VCaP (cell line): ENCODE measurements around the gene TCN1.
"Not testable (repeated sequence)": the region's sequence is repeated elsewhere in the genome, so short reads cannot be mapped to it uniquely, and the experiment has no call there.

Experiments used
- H3K27ac ChIP-seq: fragments of 450-650 bp; 2 replicates; pipeline ENCODE4 v1.5.1; 2017
- CTCF ChIP-seq: fragments of 450-650 bp; conservative IDR thresholded peaks from 2 replicates; pipeline ENCODE4 v1.5.1; 2017; ENCODE audit warnings: mild to moderate bottlenecking, moderate library complexity

Gene TCN1

GRCh38 chr11:59841514-59841913, 24.8 kb downstream of the TCN1 start:
- TF ChIP-seq CTCF, result no peak
- H3K27ac ChIP-seq, result no peak overlapping the region

GRCh38 chr11:59839615-59840014, 26.7 kb downstream of the TCN1 start:
- TF ChIP-seq CTCF, result no peak
- H3K27ac ChIP-seq, result no peak overlapping the region

- no peak for TF ChIP-seq CTCF
- no peak overlapping the region for H3K27ac ChIP-seq
These were observed 32.7 kb downstream of the TCN1 start for GRCh38 chr11:59833602-59834001.

- TF ChIP-seq CTCF, result no peak
- H3K27ac ChIP-seq, result no peak overlapping the region
These were observed 36.9 kb downstream of the TCN1 start for GRCh38 chr11:59829358-59829757.

GRCh38 chr11:59822989-59823566, 43.2 kb downstream of the TCN1 start:
- no peak overlapping the region for H3K27ac ChIP-seq
- peak; percentile 82 for TF ChIP-seq CTCF

- no peak overlapping the region for H3K27ac ChIP-seq
These were observed 47.7 kb downstream of the TCN1 start for GRCh38 chr11:59818572-59818971.

GRCh38 chr11:59816434-59816833, 49.9 kb downstream of the TCN1 start:
- not testable (repeated sequence) for H3K27ac ChIP-seq

More at GRCh38 chr11:59818572-59818971, 47.7 kb downstream of the TCN1 start:
- no peak for TF ChIP-seq CTCF

GRCh38 chr11:59815754-59816153, 50.5 kb downstream of the TCN1 start:
- TF ChIP-seq CTCF, result no peak
- H3K27ac ChIP-seq, result no peak overlapping the region
